CD14-positive monocyte (primary cell): Measurements from ENCODE around the gene SPESP1. TPM values are rescaled to one million over a fixed set of nuclear protein-coding genes. Genes with fewer than 3 reads are reported as not detected.

ENCODE experiments used
- DNase-seq, 3 donors: peaks; one replicate each; pipeline ENCODE4 v3.0.0-alpha.2; 2011 to 2022
- H2AFZ ChIP-seq: 2 replicates; pipeline ENCODE4 v1.6.0; 2012; ENCODE audit warnings: mild to moderate bottlenecking, low read depth, low read length, inconsistent platforms; ENCODE audit not compliant: insufficient read depth, poor library complexity, severe bottlenecking
- H3K27ac ChIP-seq, 2 donors: 1 replicate in 1 of 2; 2 replicates in 1 of 2; pipeline ENCODE4 v1.5.1; 2012 to 2013; ENCODE audit warnings: low read length in 2 of 2, control low read depth in 1 of 2, inconsistent platforms in 1 of 2, low read depth in 1 of 2, mild to moderate bottlenecking in 1 of 2
- H3K27me3 ChIP-seq, 2 donors: one replicate each; pipeline versions ENCODE4 v1.6.0 to v1.6.1; 2011 to 2013; ENCODE audit warnings: low read length in 2 of 2; ENCODE audit not compliant: control insufficient read depth in 2 of 2, insufficient read depth in 2 of 2
- H3K36me3 ChIP-seq, 2 donors: replicated peaks in 1 of 2; 1 replicate in 1 of 2; 2 replicates in 1 of 2; pipeline versions ENCODE4 v1.5.1 to v1.6.1; 2012 to 2013; ENCODE audit warnings: low read length in 2 of 2, control low read depth in 1 of 2, inconsistent platforms in 1 of 2, mild to moderate bottlenecking in 1 of 2; ENCODE audit not compliant: insufficient read depth in 2 of 2, control insufficient read depth in 1 of 2
- H3K4me1 ChIP-seq, 2 donors: 1 replicate in 1 of 2; 2 replicates in 1 of 2; pipeline versions ENCODE4 v1.5.1 to v1.6.1; 2012 to 2013; ENCODE audit warnings: low read length in 2 of 2, control low read depth in 1 of 2, inconsistent platforms in 1 of 2, mild to moderate bottlenecking in 1 of 2, moderate library complexity in 1 of 2; ENCODE audit not compliant: insufficient read depth in 2 of 2, control insufficient read depth in 1 of 2
- H3K4me2 ChIP-seq: replicated peaks from 2 replicates; pipeline ENCODE3; 2012; ENCODE audit warnings: low read length, moderate library complexity, mild to moderate bottlenecking; ENCODE audit not compliant: poor library complexity, severe bottlenecking; ENCODE audit errors: extremely low read depth
- H3K4me3 ChIP-seq, 3 experiments: fragments of 200-600 bp in 1 of 3; sonication (generic) in 1 of 3; replicated peaks in 1 of 3; 1 replicate in 2 of 3; 2 replicates in 1 of 3; pipeline ENCODE4 v1.5.1; 2011 to 2013; ENCODE audit warnings: low read length in 3 of 3, mild to moderate bottlenecking in 3 of 3, control low read depth in 2 of 3, low read depth in 2 of 3, inconsistent platforms in 1 of 3, moderate library complexity in 1 of 3
- H3K79me2 ChIP-seq: 2 replicates; pipeline ENCODE4 v1.6.0; 2012; ENCODE audit warnings: mild to moderate bottlenecking, control low read depth, inconsistent platforms, low read length, moderate library complexity; ENCODE audit not compliant: insufficient read depth
- H3K9ac ChIP-seq: 2 replicates; pipeline ENCODE4 v1.6.0; 2017; ENCODE audit warnings: low read length, mild to moderate bottlenecking; ENCODE audit not compliant: insufficient read depth, poor library complexity, severe bottlenecking
- H3K9me3 ChIP-seq, 2 donors: replicated peaks in 1 of 2; 1 replicate in 1 of 2; 2 replicates in 1 of 2; pipeline versions ENCODE4 v1.5.1 to v1.6.1; 2012 to 2013; ENCODE audit warnings: low read length in 2 of 2, control low read depth in 1 of 2; ENCODE audit not compliant: control insufficient read depth in 1 of 2, insufficient read depth in 1 of 2
- H4K20me1 ChIP-seq: 2 replicates; pipeline ENCODE4 v1.6.0; 2012; ENCODE audit warnings: mild to moderate bottlenecking, low read length, control low read depth, moderate library complexity; ENCODE audit not compliant: insufficient read depth
- H3K27ac Mint-ChIP-seq, 7 donors: one replicate each; pipeline ENCODE4 v1.8.0; 2020; ENCODE audit warnings: mild to moderate bottlenecking in 7 of 7, mixed read lengths in 7 of 7, moderate library complexity in 6 of 7, inconsistent platforms in 2 of 7
- H3K27me3 Mint-ChIP-seq, 3 donors: one replicate each; pipeline ENCODE4 v1.8.0; 2021 to 2022; ENCODE audit warnings: low read depth in 3 of 3, mild to moderate bottlenecking in 3 of 3, mixed read lengths in 3 of 3, moderate library complexity in 3 of 3, inconsistent platforms in 1 of 3
- H3K36me3 Mint-ChIP-seq, 2 donors: one replicate each; pipeline ENCODE4 v1.8.0; 2020; ENCODE audit warnings: mixed read lengths in 2 of 2, inconsistent platforms in 1 of 2, mild to moderate bottlenecking in 1 of 2
- H3K4me1 Mint-ChIP-seq: one replicate; pipeline ENCODE4 v1.8.0; 2020; ENCODE audit warnings: mild to moderate bottlenecking, mixed read lengths
- H3K4me3 Mint-ChIP-seq, 2 donors: one replicate each; pipeline ENCODE4 v1.8.0; 2020; ENCODE audit warnings: mild to moderate bottlenecking in 2 of 2, mixed read lengths in 2 of 2, moderate library complexity in 1 of 2
- H3K9me3 Mint-ChIP-seq, 7 donors: one replicate each; pipeline ENCODE4 v1.8.0; 2020 to 2022; ENCODE audit warnings: mixed read lengths in 7 of 7, mild to moderate bottlenecking in 6 of 7, moderate library complexity in 6 of 7, inconsistent platforms in 2 of 7
- WGBS: methylation state at CpG from one replicate; pipeline ENCODE4 v1.1.5; 2013; ENCODE audit warnings: missing lambda C conversion rate; ENCODE audit not compliant: insufficient coverage; 5-methylcytosine and 5-hydroxymethylcytosine counted together
- intact Hi-C, 2 donors: fragments of 100-400 bp; cut with micrococcal nuclease; formaldehyde crosslinking; loops; one replicate each; pipeline versions ENCODE4 v1.15.0 to v1.15.1; 2023
- polyA plus RNA-seq, 3 donors: library from polyadenylated mRNA; depleted of rRNA in 1 of 3; unstranded in 2 of 3; stranded (reverse) in 1 of 3; fragments of 300-500 nt in 2 of 3; fragments of >200 nt in 1 of 3; fragmentation: Illumina TruSeq in 2 of 3; gene quantifications; 1 replicate in 2 of 3; 2 replicates in 1 of 3; pipeline ENCODE4 v1.2.3, GENCODE V29; 2012 to 2021
- TF ChIP-seq, protein P1 (sequence below): fragments of 200-600 bp; IDR thresholded peaks from one replicate; pipeline ENCODE4 v1.8.0; 2022; ENCODE audit warnings: antibody characterized with exemption, mild to moderate bottlenecking

Gene SPESP1
- polyA plus RNA-seq, 3 donors = 0.17 to 0.86 (median 0.47) TPM

DNA sequence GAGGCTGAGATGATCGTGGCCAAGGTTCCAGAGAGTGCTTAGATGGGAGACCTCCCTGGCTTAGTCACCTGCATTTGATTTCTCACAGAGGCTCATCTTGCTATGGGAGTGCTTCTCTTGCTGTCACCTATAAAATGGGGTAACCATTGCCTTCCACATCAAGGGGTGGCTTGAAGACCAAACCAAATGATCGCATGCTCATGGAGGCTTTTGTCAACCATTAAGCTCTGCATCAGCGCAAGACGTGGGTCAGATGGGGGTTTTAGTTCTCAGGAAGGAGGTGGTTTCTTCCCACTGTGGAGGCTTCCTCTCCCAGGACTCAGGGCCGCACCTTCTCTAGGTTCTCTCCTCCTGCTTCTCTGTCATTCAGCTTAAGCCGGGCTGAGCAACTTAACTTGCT, 56.8 kb downstream of the SPESP1 start:
- H2AFZ ChIP-seq = no peak overlapping the region
- no peak overlapping the region for H3K4me2 ChIP-seq
- H3K27me3 ChIP-seq = no peaks in the 10 kb centered on the region
- H3K27ac ChIP-seq = no peak overlapping the region
- H3K36me3 ChIP-seq = no peaks in the 10 kb centered on the region
- WGBS = 100% methylated on average over 2 of the region's 6 CpGs
- H3K4me1 ChIP-seq = no peaks in the 10 kb centered on the region
- no peak for DNase-seq
- Mint-ChIP-seq H3K36me3 (no peaks in the 10 kb centered on the region), H3K9me3 (peaks cover 0 to 1% (median 0%) of the 10 kb centered on the region in 7 donors), H3K27me3 (peaks cover 0 to 2% (median 0%) of the 10 kb centered on the region in 3 donors), H3K27ac (no peak overlapping the region), H3K4me1 (no peaks in the 10 kb centered on the region), H3K4me3 (no peak overlapping the region)
- H4K20me1 ChIP-seq = no peaks in the 10 kb centered on the region
- no peak overlapping the region for H3K9ac ChIP-seq
- TF ChIP-seq, protein P1, sequence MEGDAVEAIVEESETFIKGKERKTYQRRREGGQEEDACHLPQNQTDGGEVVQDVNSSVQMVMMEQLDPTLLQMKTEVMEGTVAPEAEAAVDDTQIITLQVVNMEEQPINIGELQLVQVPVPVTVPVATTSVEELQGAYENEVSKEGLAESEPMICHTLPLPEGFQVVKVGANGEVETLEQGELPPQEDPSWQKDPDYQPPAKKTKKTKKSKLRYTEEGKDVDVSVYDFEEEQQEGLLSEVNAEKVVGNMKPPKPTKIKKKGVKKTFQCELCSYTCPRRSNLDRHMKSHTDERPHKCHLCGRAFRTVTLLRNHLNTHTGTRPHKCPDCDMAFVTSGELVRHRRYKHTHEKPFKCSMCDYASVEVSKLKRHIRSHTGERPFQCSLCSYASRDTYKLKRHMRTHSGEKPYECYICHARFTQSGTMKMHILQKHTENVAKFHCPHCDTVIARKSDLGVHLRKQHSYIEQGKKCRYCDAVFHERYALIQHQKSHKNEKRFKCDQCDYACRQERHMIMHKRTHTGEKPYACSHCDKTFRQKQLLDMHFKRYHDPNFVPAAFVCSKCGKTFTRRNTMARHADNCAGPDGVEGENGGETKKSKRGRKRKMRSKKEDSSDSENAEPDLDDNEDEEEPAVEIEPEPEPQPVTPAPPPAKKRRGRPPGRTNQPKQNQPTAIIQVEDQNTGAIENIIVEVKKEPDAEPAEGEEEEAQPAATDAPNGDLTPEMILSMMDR = no peak
- H3K4me3 ChIP-seq = no peak overlapping the region
- intact Hi-C loops = no loop called here
- no peaks in the 10 kb centered on the region for H3K9me3 ChIP-seq
- no peaks in the 10 kb centered on the region for H3K79me2 ChIP-seq

GRCh38 chr15:68987676-68988075, 57.4 kb downstream of the SPESP1 start:
- H3K4me1 Mint-ChIP-seq = no peaks in the 10 kb centered on the region
- DNase-seq = no peak
- no peak overlapping the region for H3K4me2 ChIP-seq
- no peak overlapping the region for H3K4me3 ChIP-seq
- H3K79me2 ChIP-seq = no peaks in the 10 kb centered on the region
- no peak overlapping the region for H3K4me3 Mint-ChIP-seq
- H3K36me3 ChIP-seq = no peaks in the 10 kb centered on the region
- WGBS = 89% methylated on average over 1 of the region's 1 CpG
- no peak overlapping the region for H3K27ac ChIP-seq
- intact Hi-C loops = no loop called here
- TF ChIP-seq, protein P1 = no peak
- H3K4me1 ChIP-seq = no peaks in the 10 kb centered on the region
- H2AFZ ChIP-seq = no peak overlapping the region
- H3K36me3 Mint-ChIP-seq = no peaks in the 10 kb centered on the region
- H3K9me3 Mint-ChIP-seq = peaks cover 0 to 1% (median 0%) of the 10 kb centered on the region in 7 donors
- no peaks in the 10 kb centered on the region for H4K20me1 ChIP-seq
- no peaks in the 10 kb centered on the region for H3K27me3 ChIP-seq
- H3K9ac ChIP-seq = no peak overlapping the region
- no peak overlapping the region for H3K27ac Mint-ChIP-seq
- no peaks in the 10 kb centered on the region for H3K9me3 ChIP-seq
- H3K27me3 Mint-ChIP-seq = peaks cover 0 to 2% (median 0%) of the 10 kb centered on the region in 3 donors
